Neural cell (in vitro differentiated cells): ENCODE measurements around the gene GAA. TPM values are rescaled to one million over a fixed set of nuclear protein-coding genes. Genes with fewer than 3 reads are reported as not detected.

Experiments used
- H2AFZ ChIP-seq: fragments of 200-600, 300-800 bp; sonication (generic), shearing (Covaris generic); 2 replicates; pipeline ENCODE4 v1.6.0; 2014; ENCODE audit warnings: low read depth, mild to moderate bottlenecking, antibody characterized with exemption, low read length, moderate library complexity
- H3F3A ChIP-seq: fragments of 200-600 bp; shearing (Covaris generic); 2 replicates; pipeline ENCODE4 v1.6.1; 2016; ENCODE audit warnings: mild to moderate bottlenecking, moderate library complexity, mixed read lengths, antibody characterized with exemption, low read length; ENCODE audit not compliant: insufficient read depth, poor library complexity, severe bottlenecking
- H3K27ac ChIP-seq: fragments of 200-600, 300-800 bp; sonication (generic), shearing (Covaris generic); 2 replicates; pipeline ENCODE4 v1.5.1; 2014; ENCODE audit warnings: mild to moderate bottlenecking, low read length, moderate library complexity
- H3K27me3 ChIP-seq: fragments of 300-800, 200-600 bp; sonication (generic), shearing (Covaris generic); 2 replicates; pipeline ENCODE4 v1.6.0; 2014; ENCODE audit warnings: mild to moderate bottlenecking, low read depth, low read length, moderate library complexity; ENCODE audit not compliant: insufficient read depth
- H3K36me3 ChIP-seq: fragments of 300-800, 200-600 bp; sonication (generic), shearing (Covaris generic); 2 replicates; pipeline ENCODE4 v1.5.1; 2014; ENCODE audit warnings: mild to moderate bottlenecking, antibody characterized with exemption, low read length, moderate library complexity; ENCODE audit not compliant: insufficient read depth
- H3K4me2 ChIP-seq: fragments of 300-800, 200-600 bp; sonication (generic), shearing (Covaris generic); 2 replicates; pipeline ENCODE4 v1.6.0; 2014; ENCODE audit warnings: mild to moderate bottlenecking, low read length
- H3K4me3 ChIP-seq: fragments of 300-800, 200-600 bp; sonication (generic), shearing (Covaris generic); 2 replicates; pipeline ENCODE4 v1.5.1; 2014; ENCODE audit warnings: mild to moderate bottlenecking, low read length, moderate library complexity
- H3K79me2 ChIP-seq: fragments of 200-600 bp; shearing (Covaris generic); replicated peaks from 2 replicates; pipeline ENCODE4 v1.6.0; 2014; ENCODE audit warnings: mild to moderate bottlenecking, low read length, moderate library complexity; ENCODE audit not compliant: insufficient read depth
- H3K9ac ChIP-seq: fragments of 300-800, 200-600 bp; sonication (generic), shearing (Covaris generic); 2 replicates; pipeline ENCODE4 v1.6.1; 2016; ENCODE audit warnings: mild to moderate bottlenecking, low read length, mixed read lengths
- H3K9me2 ChIP-seq: fragments of 200-600 bp; shearing (Covaris generic); 2 replicates; pipeline ENCODE4 v1.6.1; 2016; ENCODE audit warnings: mild to moderate bottlenecking, low read length, mixed read lengths; ENCODE audit not compliant: insufficient read depth
- H3K9me3 ChIP-seq: fragments of 200-600, 300-800 bp; sonication (generic), shearing (Covaris generic); 2 replicates; pipeline ENCODE4 v1.6.1; 2016; ENCODE audit warnings: mild to moderate bottlenecking, mixed run types, low read length, moderate library complexity, mixed read lengths
- H4K20me1 ChIP-seq: fragments of 200-600 bp; shearing (Covaris generic); 2 replicates; pipeline ENCODE4 v1.6.1; 2016; ENCODE audit warnings: mild to moderate bottlenecking, mixed run types; ENCODE audit not compliant: insufficient read depth
- EP300 ChIP-seq: fragments of 450-650 bp; conservative IDR thresholded peaks from 2 replicates; pipeline ENCODE4 v1.6.1; 2014; ENCODE audit warnings: antibody characterized with exemption, mild to moderate bottlenecking, moderate library complexity; ENCODE audit not compliant: poor library complexity, severe bottlenecking
- EZH2 ChIP-seq: fragments of 200-600, 300-800 bp; shearing (Covaris generic), sonication (generic); IDR thresholded peaks from 2 replicates; pipeline ENCODE4 v1.6.1; 2014; ENCODE audit warnings: antibody characterized with exemption, low read length, borderline replicate concordance, mild to moderate bottlenecking; ENCODE audit not compliant: insufficient read depth, poor library complexity, severe bottlenecking
- MXI1 ChIP-seq: fragments of 450-650 bp; conservative IDR thresholded peaks from 2 replicates; pipeline ENCODE4 v1.6.1; 2014; ENCODE audit warnings: antibody characterized with exemption, mild to moderate bottlenecking; ENCODE audit not compliant: poor library complexity, severe bottlenecking
- POLR2AphosphoS5 ChIP-seq: IDR thresholded peaks from 2 replicates; pipeline ENCODE4 v1.6.1; 2012
- RAD21 ChIP-seq: fragments of 450-650 bp; conservative IDR thresholded peaks from 2 replicates; pipeline ENCODE4 v1.6.1; 2014; ENCODE audit warnings: antibody characterized with exemption, mild to moderate bottlenecking, moderate library complexity
- REST ChIP-seq: IDR thresholded peaks from 2 replicates; pipeline ENCODE4 v1.6.1; 2012; ENCODE audit warnings: borderline replicate concordance
- SMC3 ChIP-seq: fragments of 450-650 bp; conservative IDR thresholded peaks from 2 replicates; pipeline ENCODE4 v1.6.1; 2014; ENCODE audit warnings: antibody characterized with exemption, mild to moderate bottlenecking, moderate library complexity; ENCODE audit not compliant: poor library complexity
- TAF1 ChIP-seq: IDR thresholded peaks from 2 replicates; pipeline ENCODE4 v1.6.1; 2012; ENCODE audit warnings: low read depth
- polyA plus RNA-seq: library from polyadenylated mRNA; depleted of rRNA; stranded (reverse); fragments of >200 nt; gene quantifications from 2 replicates; pipeline ENCODE4 v1.2.3, GENCODE V29; 2014
- TF ChIP-seq, protein P1 (sequence below): fragments of 450-650 bp; IDR thresholded peaks from 2 replicates; pipeline ENCODE4 v1.5.1; 2014; ENCODE audit warnings: antibody characterized with exemption, mild to moderate bottlenecking, moderate library complexity; ENCODE audit not compliant: poor library complexity, severe bottlenecking

The GAA gene
- polyA plus RNA-seq, 1 donor from 2014 or later: 58.9 TPM

DNA sequence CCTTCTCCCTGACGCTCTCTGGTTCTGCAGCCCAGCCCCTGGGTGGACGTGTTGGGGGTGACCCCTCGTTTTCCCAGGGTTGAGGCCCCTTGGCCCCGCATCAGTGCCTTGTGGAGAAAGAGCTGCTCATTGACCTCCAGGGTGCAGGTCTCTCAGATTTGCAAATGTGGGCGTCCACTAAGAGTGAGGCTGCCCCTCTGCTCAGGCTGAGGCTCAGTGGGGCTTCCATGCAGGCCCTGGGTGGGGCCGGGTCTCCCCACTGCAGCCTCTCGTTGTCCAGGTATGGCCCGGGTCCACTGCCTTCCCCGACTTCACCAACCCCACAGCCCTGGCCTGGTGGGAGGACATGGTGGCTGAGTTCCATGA is 9.0 kb downstream of the GAA start:
- Histone ChIP-seq H3K9me2 (no peaks in the 10 kb centered on the region), H3K9ac (no peak overlapping the region), H2AFZ (no peak overlapping the region), H3K4me3 (no peak overlapping the region), H3K79me2 (no peaks in the 10 kb centered on the region), H3K36me3 (no peaks in the 10 kb centered on the region), H3K27ac (no peak overlapping the region), H3K9me3 (no peaks in the 10 kb centered on the region), H4K20me1 (no peaks in the 10 kb centered on the region), H3K27me3 (no peaks in the 10 kb centered on the region), H3K4me2 (no peak overlapping the region), H3F3A (no peaks in the 10 kb centered on the region)
- no peak for TF ChIP-seq MXI1
- no peak for TF ChIP-seq POLR2AphosphoS5
- TF ChIP-seq TAF1: no peak
- TF ChIP-seq, protein P1, sequence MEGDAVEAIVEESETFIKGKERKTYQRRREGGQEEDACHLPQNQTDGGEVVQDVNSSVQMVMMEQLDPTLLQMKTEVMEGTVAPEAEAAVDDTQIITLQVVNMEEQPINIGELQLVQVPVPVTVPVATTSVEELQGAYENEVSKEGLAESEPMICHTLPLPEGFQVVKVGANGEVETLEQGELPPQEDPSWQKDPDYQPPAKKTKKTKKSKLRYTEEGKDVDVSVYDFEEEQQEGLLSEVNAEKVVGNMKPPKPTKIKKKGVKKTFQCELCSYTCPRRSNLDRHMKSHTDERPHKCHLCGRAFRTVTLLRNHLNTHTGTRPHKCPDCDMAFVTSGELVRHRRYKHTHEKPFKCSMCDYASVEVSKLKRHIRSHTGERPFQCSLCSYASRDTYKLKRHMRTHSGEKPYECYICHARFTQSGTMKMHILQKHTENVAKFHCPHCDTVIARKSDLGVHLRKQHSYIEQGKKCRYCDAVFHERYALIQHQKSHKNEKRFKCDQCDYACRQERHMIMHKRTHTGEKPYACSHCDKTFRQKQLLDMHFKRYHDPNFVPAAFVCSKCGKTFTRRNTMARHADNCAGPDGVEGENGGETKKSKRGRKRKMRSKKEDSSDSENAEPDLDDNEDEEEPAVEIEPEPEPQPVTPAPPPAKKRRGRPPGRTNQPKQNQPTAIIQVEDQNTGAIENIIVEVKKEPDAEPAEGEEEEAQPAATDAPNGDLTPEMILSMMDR: no peak
- TF ChIP-seq REST: no peak
- no peak for TF ChIP-seq EZH2
- TF ChIP-seq RAD21: no peak
- TF ChIP-seq EP300: no peak
- TF ChIP-seq SMC3: no peak

DNA sequence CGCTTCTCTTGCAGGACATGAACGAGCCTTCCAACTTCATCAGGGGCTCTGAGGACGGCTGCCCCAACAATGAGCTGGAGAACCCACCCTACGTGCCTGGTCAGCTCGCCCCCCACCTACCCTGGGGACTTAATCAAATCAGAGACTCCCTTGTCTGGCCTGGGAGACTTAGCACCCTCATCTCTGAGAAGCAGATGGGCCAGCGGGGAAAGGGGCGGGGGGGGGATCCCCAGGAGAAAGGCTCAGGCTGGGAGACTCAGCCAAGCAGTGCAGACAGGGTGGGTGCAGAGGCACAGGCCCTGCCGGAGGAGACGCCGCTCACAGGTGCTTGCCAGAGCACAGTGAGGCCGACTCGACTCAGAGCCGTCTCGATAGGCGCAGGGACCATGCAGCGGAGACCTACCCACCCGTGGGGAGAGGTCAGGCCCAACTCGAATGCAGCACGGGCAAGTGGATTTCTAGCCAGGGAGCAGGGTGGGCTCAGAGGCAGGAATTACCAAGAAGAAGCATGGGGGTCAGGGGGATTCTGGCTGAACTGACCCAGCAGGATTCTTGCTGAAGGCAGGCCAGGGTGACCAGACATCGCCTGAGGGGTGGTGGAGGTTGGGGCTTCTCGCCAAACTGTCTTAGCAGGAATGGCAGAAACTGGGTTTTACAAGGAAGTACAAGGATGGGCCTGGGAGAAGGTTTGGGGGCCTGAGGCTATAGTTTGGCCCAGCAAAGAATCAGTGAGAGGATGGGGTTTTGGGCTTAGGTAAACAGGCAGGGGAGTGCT is 9.7 kb downstream of the GAA start:
- H3K9ac ChIP-seq: no peak overlapping the region
- H4K20me1 ChIP-seq: no peaks in the 10 kb centered on the region
- H3K9me2 ChIP-seq: no peaks in the 10 kb centered on the region
- no peak overlapping the region for H2AFZ ChIP-seq
- H3K27me3 ChIP-seq: no peaks in the 10 kb centered on the region
- H3K36me3 ChIP-seq: no peaks in the 10 kb centered on the region
- no peak for TF ChIP-seq POLR2AphosphoS5
- no peak for TF ChIP-seq REST
- TF ChIP-seq EZH2: no peak
- no peak for TF ChIP-seq TAF1
- TF ChIP-seq, protein P1: no peak
- no peak for TF ChIP-seq RAD21
- TF ChIP-seq MXI1: no peak
- TF ChIP-seq EP300: no peak
- no peak for TF ChIP-seq SMC3
- no peaks in the 10 kb centered on the region for H3K9me3 ChIP-seq
- no peak overlapping the region for H3K27ac ChIP-seq
- H3K79me2 ChIP-seq: no peaks in the 10 kb centered on the region
- no peak overlapping the region for H3K4me3 ChIP-seq
- H3K4me2 ChIP-seq: no peak overlapping the region
- no peaks in the 10 kb centered on the region for H3F3A ChIP-seq
